Right atrium auricular region (tissue), 2 donors: ENCODE results near the gene HS6ST3. TPM values are rescaled to one million over a fixed set of nuclear protein-coding genes. Genes with fewer than 3 reads are reported as not detected.

Experiments
- DNase-seq: peaks from one replicate; pipeline ENCODE4 v3.0.0-alpha.2; 2019; ENCODE audit warnings: low spot score
- H3K27ac ChIP-seq, 2 donors: fragments of 200-600 bp; sonication (generic); 1 replicate in 1 of 2; 2 replicates in 1 of 2; pipeline ENCODE4 v1.5.1; 2016 to 2019
- H3K27me3 ChIP-seq, 2 donors: fragments of 200-600 bp; sonication (generic); one replicate each; pipeline versions ENCODE4 v1.5.1 to v1.6.0; 2017 to 2019
- H3K36me3 ChIP-seq: fragments of 200-600 bp; sonication (generic); one replicate; pipeline ENCODE4 v1.5.1; 2016
- H3K4me1 ChIP-seq, 2 donors: fragments of 200-600 bp; sonication (generic); one replicate each; pipeline versions ENCODE4 v1.5.1 to v1.6.0; 2017 to 2019
- H3K4me3 ChIP-seq, 2 donors: fragments of 200-600 bp; sonication (generic); 1 replicate in 1 of 2; 2 replicates in 1 of 2; pipeline ENCODE4 v1.5.1; 2017 to 2019; ENCODE audit warnings: mild to moderate bottlenecking in 1 of 2, moderate library complexity in 1 of 2
- H3K9me3 ChIP-seq, 2 donors: fragments of 200-600 bp; sonication (generic); one replicate each; pipeline ENCODE4 v1.5.1; 2019
- CTCF ChIP-seq, 2 donors: fragments of 200-600 bp; sonication (generic); IDR thresholded peaks; one replicate each; pipeline ENCODE4 v1.5.1; 2019; ENCODE audit warnings: antibody characterized with exemption in 2 of 2
- total RNA-seq, 2 donors: library from RNA; depleted of rRNA; stranded (reverse); fragments of >200 nt; gene quantifications; one replicate each; pipeline ENCODE4 v1.1.0, GENCODE V29; 2016

Gene HS6ST3
- total RNA-seq, 2 donors from 2014 or later = 0.59 to 3.1 TPM

- H3K36me3 ChIP-seq = no peaks in the 10 kb centered on the region
- no peak for TF ChIP-seq CTCF (IDR thresholded peaks at IDR 0.05)
- no peak overlapping the region for H3K4me3 ChIP-seq
- H3K4me1 ChIP-seq = no peaks in the 10 kb centered on the region
- no peak overlapping the region for H3K27ac ChIP-seq
- DNase-seq = no peak
- no peaks in the 10 kb centered on the region for H3K9me3 ChIP-seq
- H3K27me3 ChIP-seq = no peaks in the 10 kb centered on the region
These were observed 453.1 kb downstream of the HS6ST3 start for GRCh38 chr13:96542986-96543385.

- no peaks in the 10 kb centered on the region for H3K4me1 ChIP-seq
- TF ChIP-seq CTCF (IDR thresholded peaks at IDR 0.05) = no peak
- H3K9me3 ChIP-seq = no peaks in the 10 kb centered on the region
- H3K27ac ChIP-seq = no peak overlapping the region
- H3K4me3 ChIP-seq = no peak overlapping the region
- H3K36me3 ChIP-seq = no peaks in the 10 kb centered on the region
- no peak for DNase-seq
- H3K27me3 ChIP-seq = no peaks in the 10 kb centered on the region
These were observed 455.1 kb downstream of the HS6ST3 start for GRCh38 chr13:96544957-96545356.

GRCh38 chr13:96546463-96546862 is 456.6 kb downstream of the HS6ST3 start:
- Histone ChIP-seq H3K9me3 (no peaks in the 10 kb centered on the region), H3K27ac (no peak overlapping the region), H3K36me3 (no peaks in the 10 kb centered on the region), H3K27me3 (no peaks in the 10 kb centered on the region), H3K4me1 (no peaks in the 10 kb centered on the region), H3K4me3 (no peak overlapping the region)
- DNase-seq = no peak
- TF ChIP-seq CTCF (IDR thresholded peaks at IDR 0.05) = no peak

- no peaks in the 10 kb centered on the region for H3K9me3 ChIP-seq
- H3K36me3 ChIP-seq = no peaks in the 10 kb centered on the region
- H3K4me1 ChIP-seq = no peaks in the 10 kb centered on the region
- no peaks in the 10 kb centered on the region for H3K27me3 ChIP-seq
- DNase-seq = no peak
- no peak overlapping the region for H3K4me3 ChIP-seq
- H3K27ac ChIP-seq = no peak overlapping the region
- no peak for TF ChIP-seq CTCF (IDR thresholded peaks at IDR 0.05)
These were observed 461.6 kb downstream of the HS6ST3 start for GRCh38 chr13:96551546-96551945.

GRCh38 chr13:96552559-96552958 is 462.7 kb downstream of the HS6ST3 start:
- Histone ChIP-seq H3K9me3 (no peaks in the 10 kb centered on the region), H3K36me3 (no peaks in the 10 kb centered on the region), H3K27ac (no peak overlapping the region), H3K27me3 (no peaks in the 10 kb centered on the region), H3K4me1 (no peaks in the 10 kb centered on the region), H3K4me3 (no peak overlapping the region)
- DNase-seq = no peak
- TF ChIP-seq CTCF (IDR thresholded peaks at IDR 0.05) = no peak

GRCh38 chr13:96553796-96554195 is 463.9 kb downstream of the HS6ST3 start:
- Histone ChIP-seq H3K9me3 (no peaks in the 10 kb centered on the region), H3K4me1 (no peaks in the 10 kb centered on the region), H3K36me3 (no peaks in the 10 kb centered on the region), H3K27me3 (no peaks in the 10 kb centered on the region), H3K4me3 (no peak overlapping the region), H3K27ac (no peak overlapping the region)
- no peak for TF ChIP-seq CTCF (IDR thresholded peaks at IDR 0.05)
- no peak for DNase-seq
